Measurements from ENCODE around the gene RAB12. TPM values are rescaled to one million over a fixed set of nuclear protein-coding genes. Genes with fewer than 3 reads are reported as not detected.

RAB12 gene
- total RNA-seq, 1 experiment from 2014 or later: 35.1 TPM

- TF ChIP-seq CTCF (conservative IDR thresholded peaks at IDR 0.05; ENCODE audit: low read depth, low read length) (no peak), EZH2 (IDR thresholded peaks at IDR 0.05; ENCODE audit: borderline replicate concordance, low read depth, low read length, poor library complexity, severe bottlenecking) (no peak)
- Histone ChIP-seq H3K9me3 (ENCODE audit: low read depth, low read length, poor library complexity, severe bottlenecking) (no peaks in the 10 kb centered on the region), H3K4me3 (ENCODE audit: low read depth, low read length, poor library complexity, severe bottlenecking) (no peak overlapping the region), H3K36me3 (ENCODE audit: insufficient read depth, low read length, poor library complexity, severe bottlenecking) (no peaks in the 10 kb centered on the region), H3K27me3 (replicated peaks; ENCODE audit: insufficient read depth, low read depth, low read length, poor library complexity) (no peaks in the 10 kb centered on the region), H3K27ac (ENCODE audit: low read depth, low read length, poor library complexity, severe bottlenecking) (no peak overlapping the region), H3K4me1 (ENCODE audit: insufficient read depth, low read length, poor library complexity, severe bottlenecking) (peaks cover 19% of the 10 kb centered on the region)
- POLR2A ChIA-PET (ENCODE audit: low non-redundant PET): no interaction called here
- CTCF ChIA-PET: no interaction called here
- intact Hi-C loops (cut with micrococcal nuclease; ENCODE audit: unreplicated experiment): no loop called here
- no peak for DNase-seq (ENCODE audit: low spot score)
- BruUV-seq (replicated peaks): no TSS peak
Observed at GRCh38 chr18:8617907-8618306, 8.7 kb downstream of the RAB12 start.

GRCh38 chr18:8619041-8619440, 9.8 kb downstream of the RAB12 start:
- H3K4me3 ChIP-seq (ENCODE audit: low read depth, low read length, poor library complexity, severe bottlenecking): no peak overlapping the region
- TF ChIP-seq EZH2 (IDR thresholded peaks at IDR 0.05; ENCODE audit: borderline replicate concordance, low read depth, low read length, poor library complexity, severe bottlenecking) (no peak), CTCF (conservative IDR thresholded peaks at IDR 0.05; ENCODE audit: low read depth, low read length) (no peak)
- CTCF ChIA-PET: no interaction called here
- intact Hi-C loops (cut with micrococcal nuclease; ENCODE audit: unreplicated experiment): no loop called here
- BruUV-seq (replicated peaks): no TSS peak
- H3K4me1 ChIP-seq (ENCODE audit: insufficient read depth, low read length, poor library complexity, severe bottlenecking): peaks cover 19% of the 10 kb centered on the region
- DNase-seq (ENCODE audit: low spot score): no peak
- H3K27ac ChIP-seq (ENCODE audit: low read depth, low read length, poor library complexity, severe bottlenecking): no peak overlapping the region
- H3K36me3 ChIP-seq (ENCODE audit: insufficient read depth, low read length, poor library complexity, severe bottlenecking): no peaks in the 10 kb centered on the region
- POLR2A ChIA-PET (ENCODE audit: low non-redundant PET): no interaction called here
- H3K9me3 ChIP-seq (ENCODE audit: low read depth, low read length, poor library complexity, severe bottlenecking): no peaks in the 10 kb centered on the region
- no peaks in the 10 kb centered on the region for H3K27me3 ChIP-seq (replicated peaks; ENCODE audit: insufficient read depth, low read depth, low read length, poor library complexity)

GRCh38 chr18:8619835-8620577, 10.8 kb downstream of the RAB12 start:
- TF ChIP-seq CTCF (conservative IDR thresholded peaks at IDR 0.05; ENCODE audit: low read depth, low read length) (no peak), EZH2 (IDR thresholded peaks at IDR 0.05; ENCODE audit: borderline replicate concordance, low read depth, low read length, poor library complexity, severe bottlenecking) (no peak)

More at GRCh38 chr18:8619835-8620577, 10.8 kb downstream of the RAB12 start:
- no peak overlapping the region for H3K27ac ChIP-seq (ENCODE audit: low read depth, low read length, poor library complexity, severe bottlenecking)
- ChIA-PET CTCF (no interaction called here), POLR2A (ENCODE audit: low non-redundant PET) (no interaction called here)
- peaks cover 13% of the 10 kb centered on the region for H3K4me1 ChIP-seq (ENCODE audit: insufficient read depth, low read length, poor library complexity, severe bottlenecking)
- no TSS peak for BruUV-seq (replicated peaks)
- H3K4me3 ChIP-seq (ENCODE audit: low read depth, low read length, poor library complexity, severe bottlenecking): no peak overlapping the region
- no peak for DNase-seq (ENCODE audit: low spot score)
- H3K36me3 ChIP-seq (ENCODE audit: insufficient read depth, low read length, poor library complexity, severe bottlenecking): no peaks in the 10 kb centered on the region
- H3K9me3 ChIP-seq (ENCODE audit: low read depth, low read length, poor library complexity, severe bottlenecking): no peaks in the 10 kb centered on the region
- no peaks in the 10 kb centered on the region for H3K27me3 ChIP-seq (replicated peaks; ENCODE audit: insufficient read depth, low read depth, low read length, poor library complexity)
- intact Hi-C loops (cut with micrococcal nuclease; ENCODE audit: unreplicated experiment): no loop called here

Measured in A673 (cell line).